GM18909 (cell line): ENCODE data around the gene RAB37.

Source experiments
- ATAC-seq: cut with Tn5 transposase; IDR thresholded peaks from one replicate; pipeline ENCODE4 v1.9.1; 2021; ENCODE audit warnings: mild to moderate bottlenecking; ENCODE audit not compliant: unreplicated experiment, poor library complexity

RAB37 gene

DNA sequence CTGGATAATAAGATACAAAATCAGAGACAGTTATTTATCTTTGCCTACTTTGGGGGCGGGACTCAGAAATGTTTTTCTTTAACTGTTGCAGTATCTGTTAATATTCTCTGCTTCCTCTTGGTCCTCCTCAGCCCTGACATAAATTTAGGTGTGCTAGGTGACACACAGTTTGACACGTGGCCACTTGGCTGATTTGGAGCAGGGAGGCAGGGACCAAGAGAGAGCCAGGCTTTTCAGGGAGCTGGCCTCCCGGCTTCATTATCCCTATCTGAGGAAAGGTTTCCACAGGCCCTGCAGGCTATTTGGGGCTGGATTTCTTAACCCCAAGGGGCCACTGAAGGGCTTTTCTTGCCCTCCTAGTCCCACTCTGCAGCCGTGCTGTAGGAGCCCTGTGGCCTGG, 59.2 kb downstream of the RAB37 start:
- no peak for ATAC-seq

DNA sequence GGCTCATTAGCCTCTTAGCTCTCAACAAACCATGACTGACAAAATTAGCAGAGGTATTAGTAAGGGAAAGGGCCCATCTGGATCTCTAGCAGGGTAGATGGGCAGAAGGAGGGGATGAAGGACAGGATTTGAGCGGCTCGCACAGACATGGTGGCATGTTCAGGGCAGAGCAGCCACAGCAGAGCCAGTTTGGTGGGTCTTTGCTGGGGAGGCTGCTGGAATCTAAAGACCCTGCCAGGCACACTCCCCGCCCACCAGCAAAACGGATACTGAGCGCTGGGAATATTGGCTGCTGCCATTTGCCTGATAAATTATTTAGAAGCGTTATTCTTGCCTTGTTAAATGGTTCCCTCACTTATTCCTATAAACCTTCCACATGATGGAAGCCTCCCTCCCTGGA, 59.8 kb downstream of the RAB37 start:
- no peak for ATAC-seq
